HG03025 (cell line): ENCODE data around the gene GSTM1.

ENCODE experiments used
- ATAC-seq: cut with Tn5 transposase; IDR thresholded peaks from one replicate; pipeline ENCODE4 v1.9.1; 2021; ENCODE audit warnings: mild to moderate bottlenecking, moderate library complexity; ENCODE audit not compliant: unreplicated experiment, low FRiP score

Gene GSTM1

GRCh38 chr1:109687641-109688499 lies at the start of gene GSTM1:
Gene GSTM1, plus strand, starts transcription at chr1:109687817. Its CDS starts 57 bp downstream, at chr1:109687874.
- ATAC-seq: peak; percentile 90

GRCh38 chr1:109639063-109639840 lies 48.4 kb upstream of the GSTM1 start:
- ATAC-seq: no peak

GRCh38 chr1:109639841-109640184 lies 47.8 kb upstream of the GSTM1 start:
- no peak for ATAC-seq

- no peak for ATAC-seq
These were observed 47.2 kb upstream of the GSTM1 start for GRCh38 chr1:109640285-109640865.

- ATAC-seq: no peak
These were observed 46.4 kb upstream of the GSTM1 start for GRCh38 chr1:109641078-109641740.

GRCh38 chr1:109641861-109642260 lies 45.8 kb upstream of the GSTM1 start:
- ATAC-seq: no peak

GRCh38 chr1:109642626-109643025 lies 45.0 kb upstream of the GSTM1 start:
- no peak for ATAC-seq

GRCh38 chr1:109643385-109644230 lies 44.0 kb upstream of the GSTM1 start:
- no peak for ATAC-seq

- no peak for ATAC-seq
These were observed 42.9 kb upstream of the GSTM1 start for GRCh38 chr1:109644670-109645069.

- ATAC-seq: no peak
These were observed 38.1 kb upstream of the GSTM1 start for GRCh38 chr1:109649491-109649914.

GRCh38 chr1:109650609-109651008 lies 37.0 kb upstream of the GSTM1 start:
- no peak for ATAC-seq

- no peak for ATAC-seq
These were observed 35.2 kb upstream of the GSTM1 start for GRCh38 chr1:109652402-109652801.

GRCh38 chr1:109653306-109653705 lies 34.3 kb upstream of the GSTM1 start:
- no peak for ATAC-seq

- no peak for ATAC-seq
These were observed 33.1 kb upstream of the GSTM1 start for GRCh38 chr1:109654519-109654918.

- ATAC-seq: peak; percentile 90
These were observed 31.8 kb upstream of the GSTM1 start, which contains the start of gene GSTM4 for GRCh38 chr1:109655615-109656519. Gene GSTM4, plus strand, starts transcription at chr1:109656099. Its CDS starts 291 bp downstream, at chr1:109656390.

- ATAC-seq: no peak
These were observed 30.2 kb upstream of the GSTM1 start for GRCh38 chr1:109657395-109657794.

GRCh38 chr1:109657970-109658369 lies 29.6 kb upstream of the GSTM1 start:
- ATAC-seq: no peak

- no peak for ATAC-seq
These were observed 29.0 kb upstream of the GSTM1 start for GRCh38 chr1:109658533-109659042.

GRCh38 chr1:109659145-109659544 lies 28.5 kb upstream of the GSTM1 start:
- ATAC-seq: no peak
